GM19372 (cell line): ENCODE measurements around the gene MAP4K5.

Experiments
- ATAC-seq: cut with Tn5 transposase; IDR thresholded peaks from one replicate; pipeline ENCODE4 v1.9.1; 2021; ENCODE audit warnings: mild to moderate bottlenecking, low read depth, moderate library complexity; ENCODE audit not compliant: unreplicated experiment

MAP4K5 gene

DNA sequence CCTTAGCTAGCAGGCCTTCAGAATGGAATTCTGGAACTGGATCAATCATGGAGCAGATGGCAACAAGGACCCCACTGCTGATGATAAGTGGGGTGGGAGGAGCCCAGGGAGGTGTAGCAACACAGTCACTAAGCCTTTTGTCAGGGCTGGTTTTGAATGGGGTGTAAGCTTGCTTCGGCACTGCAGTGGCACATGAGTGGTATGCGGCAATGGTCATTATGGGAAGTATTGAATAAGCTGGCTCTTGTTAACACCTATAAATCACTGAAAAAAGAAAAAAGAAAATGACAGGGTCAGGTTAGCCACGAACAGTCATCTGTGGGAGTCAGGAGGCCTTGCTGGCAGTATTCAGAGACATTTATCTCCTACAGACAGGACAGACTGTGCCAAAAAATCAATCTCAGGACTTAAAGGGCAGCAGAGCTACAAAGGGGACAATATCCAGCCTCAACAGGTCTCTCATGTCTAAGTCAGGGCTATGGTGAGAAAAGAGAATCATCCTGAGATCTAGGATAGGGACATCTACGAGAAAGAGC, 154.8 kb downstream of the MAP4K5 start:
- ATAC-seq, result no peak

DNA sequence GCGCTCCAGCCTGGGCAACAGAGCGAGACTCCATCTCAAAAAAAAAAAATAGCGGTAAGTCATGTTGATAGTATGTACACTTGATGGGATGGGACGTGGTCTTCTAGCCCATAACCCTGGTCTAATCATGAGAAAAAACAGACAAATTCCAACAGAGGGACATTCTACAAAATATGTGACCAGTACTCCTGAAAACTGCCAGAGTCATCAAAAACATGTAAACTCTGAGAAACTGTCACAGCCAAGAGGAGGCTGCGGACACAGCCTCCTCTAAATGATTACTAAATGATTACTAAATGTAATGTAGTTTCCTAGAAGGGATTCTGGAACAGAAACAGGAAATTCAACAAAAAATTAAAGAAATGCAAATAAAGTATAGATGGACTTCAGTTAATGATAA, 156.6 kb downstream of the MAP4K5 start:
- no peak for ATAC-seq

DNA sequence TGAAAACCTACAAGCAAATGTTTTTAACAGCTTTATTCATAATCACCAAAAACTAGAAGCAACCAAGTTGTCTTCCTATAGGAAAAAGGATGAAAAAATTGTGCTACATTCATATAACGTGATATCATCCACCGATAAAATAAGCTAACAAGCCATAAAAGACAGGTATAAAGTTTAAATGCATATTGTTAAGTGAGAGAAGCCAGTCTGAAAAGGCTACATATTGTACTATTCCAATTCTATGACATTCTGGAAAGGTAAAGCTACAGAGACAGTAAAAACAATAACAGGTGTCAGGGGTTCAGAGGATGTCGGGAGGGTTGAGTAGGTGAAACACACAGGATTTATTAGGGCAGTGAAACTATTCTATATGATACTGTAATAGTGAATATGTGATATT, 158.4 kb downstream of the MAP4K5 start:
- ATAC-seq, result no peak

DNA sequence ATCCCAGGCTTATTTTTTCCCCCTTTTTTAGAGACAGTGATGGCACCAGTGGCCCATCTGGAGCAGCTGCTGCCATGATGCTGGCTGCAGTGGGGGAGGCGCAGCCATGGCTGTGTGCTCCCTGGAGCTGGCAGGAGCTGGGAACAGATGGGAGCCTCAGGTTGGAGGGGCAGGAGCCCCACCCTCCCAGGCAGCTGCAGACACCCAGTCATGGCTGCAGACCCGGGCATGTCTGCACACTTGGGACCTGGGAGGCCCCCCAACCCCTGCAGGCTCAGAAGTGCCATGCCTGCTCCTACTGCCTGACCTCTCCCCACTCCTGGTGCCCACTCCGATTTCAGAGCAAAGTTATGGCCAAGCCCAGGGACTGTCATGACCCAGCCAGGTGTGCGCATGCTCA, 160.8 kb downstream of the MAP4K5 start:
- ATAC-seq, result no peak
